T1000 (cell line): ENCODE measurements around the gene GOSR2.
"Not testable (repeated sequence)": the region's sequence is repeated elsewhere in the genome, so short reads cannot be mapped to it uniquely, and the experiment has no call there.

Source experiments
- DNase-seq: peaks from one replicate; lab custom pipeline; 2025; ENCODE audit warnings: mixed read lengths; lab: John Stamatoyannopoulos, UW

GOSR2 gene

DNA sequence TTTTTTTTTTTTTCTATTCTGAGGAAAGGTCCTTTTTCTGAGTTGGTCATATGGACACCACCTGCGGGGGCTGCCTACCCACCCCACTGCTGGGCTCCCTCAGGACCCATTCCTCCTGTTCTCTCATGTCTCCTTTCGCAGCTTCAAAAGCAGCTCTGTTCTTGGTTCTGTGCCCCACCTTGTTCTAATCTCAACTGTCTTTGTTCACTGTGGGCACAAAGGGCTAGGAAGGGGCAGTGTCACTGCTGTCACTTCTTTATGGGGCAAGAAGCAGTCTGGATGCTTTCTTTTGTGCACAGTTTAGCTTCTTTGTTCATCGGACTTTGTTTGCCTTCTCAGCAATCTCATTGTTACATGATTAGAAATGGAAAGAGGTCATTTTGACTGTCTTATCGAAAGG lies 7.1 kb downstream of the GOSR2 start:
- no peak for DNase-seq

DNA sequence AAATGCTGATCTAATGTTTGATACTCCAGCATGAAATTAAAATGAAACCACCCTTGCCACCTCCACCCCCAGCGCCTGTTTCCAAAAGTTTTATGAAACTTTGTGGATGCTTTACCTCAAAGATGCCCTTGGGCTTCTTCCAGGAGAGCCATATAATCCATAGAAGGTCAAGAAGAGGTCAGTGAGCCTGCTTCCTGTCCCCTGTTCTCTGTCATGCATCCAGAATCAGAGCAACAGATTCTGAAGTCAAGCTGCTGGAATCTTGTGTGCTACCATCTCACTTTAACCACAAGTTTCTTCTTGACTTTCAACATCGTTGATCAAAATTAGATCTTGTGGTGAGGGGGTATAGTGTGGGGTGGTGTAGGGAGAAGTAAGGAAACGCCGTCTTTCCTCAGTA lies 8.6 kb downstream of the GOSR2 start:
- DNase-seq, result no peak

DNA sequence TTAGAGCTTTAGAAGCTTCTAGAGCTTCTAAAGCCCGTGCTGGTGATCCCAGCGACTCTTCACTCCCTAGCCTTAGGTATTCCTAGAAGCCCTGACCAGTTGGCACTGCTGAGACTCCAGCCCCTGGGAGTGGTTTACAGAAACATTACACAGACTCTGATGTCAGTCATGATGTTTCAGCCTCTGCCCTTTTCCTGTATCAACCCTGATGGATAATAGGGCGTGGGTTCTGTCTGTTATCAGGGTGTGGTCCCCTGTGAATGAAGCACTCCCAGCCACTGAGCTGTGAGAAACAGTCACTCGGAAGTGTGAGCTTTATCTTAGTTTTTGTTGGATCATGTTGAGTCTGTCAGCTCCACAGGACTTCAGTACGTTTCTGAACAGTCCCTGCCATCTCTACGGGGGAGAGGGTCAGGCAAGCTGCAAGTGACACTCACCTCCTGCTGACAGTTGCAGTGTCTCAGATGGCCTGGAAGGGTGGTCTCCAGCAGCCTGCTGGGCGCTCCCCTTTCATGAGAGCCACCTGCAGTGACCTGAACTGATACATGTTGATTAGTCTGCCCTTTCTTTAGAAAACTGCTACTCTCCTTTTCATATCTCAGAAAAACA lies 12.8 kb downstream of the GOSR2 start:
- no peak for DNase-seq

- peak; percentile 42 for DNase-seq
These were observed 17.9 kb downstream of the GOSR2 start for GRCh38 chr17:46940692-46941404.

DNA sequence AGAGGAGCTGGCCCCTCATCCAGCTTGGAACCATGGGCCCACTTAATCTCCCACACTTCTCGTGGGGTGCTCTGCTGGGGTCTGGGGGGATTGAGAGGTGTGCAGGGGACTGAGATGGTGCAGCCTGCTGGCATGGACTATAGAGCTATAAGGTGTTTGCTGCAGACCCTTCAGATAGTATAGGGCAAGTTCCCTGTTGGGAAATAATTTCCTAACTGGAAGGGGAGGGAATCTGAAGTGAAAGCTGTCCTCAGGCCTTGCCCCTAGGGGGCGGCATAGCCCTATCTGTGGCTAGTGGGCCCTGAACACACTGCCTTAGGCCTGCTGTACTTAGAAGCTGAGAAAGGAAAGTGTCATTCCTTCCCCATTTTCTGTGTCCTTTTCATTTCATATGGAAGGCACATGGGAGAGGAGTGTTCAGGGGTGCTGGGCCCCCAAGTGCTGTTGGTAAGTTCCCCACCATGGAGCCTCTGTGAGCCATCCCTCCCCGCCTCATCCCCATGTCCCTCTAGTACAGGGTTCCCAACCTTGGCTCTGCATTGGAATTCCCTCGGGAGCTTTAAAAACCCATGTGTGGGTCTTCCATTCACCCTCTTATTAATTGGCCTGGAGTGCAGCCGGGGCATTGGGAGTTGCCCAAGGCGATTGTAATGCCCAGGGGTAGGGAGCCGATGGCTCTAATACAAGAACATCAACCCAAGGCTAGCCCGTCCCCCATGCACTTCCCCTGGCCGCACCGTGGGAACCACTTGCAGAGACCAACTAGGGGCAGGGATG lies 19.7 kb downstream of the GOSR2 start:
- DNase-seq, result no peak

GRCh38 chr17:46943218-46943500 lies 20.2 kb downstream of the GOSR2 start:
- no peak for DNase-seq

GRCh38 chr17:46943501-46944393 lies 20.8 kb downstream of the GOSR2 start:
- DNase-seq, result no peak

- no peak for DNase-seq
These were observed 22.0 kb downstream of the GOSR2 start for GRCh38 chr17:46944931-46945330.

- no peak for DNase-seq
These were observed 24.3 kb downstream of the GOSR2 start for GRCh38 chr17:46947216-46947615.

- DNase-seq, result no peak
These were observed 25.6 kb downstream of the GOSR2 start for GRCh38 chr17:46948544-46948943.

- DNase-seq, result no peak
These were observed 26.6 kb downstream of the GOSR2 start for GRCh38 chr17:46949291-46950174.

- DNase-seq, result no peak
These were observed 27.5 kb downstream of the GOSR2 start for GRCh38 chr17:46950342-46950996.

- DNase-seq, result no peak
These were observed 28.1 kb downstream of the GOSR2 start for GRCh38 chr17:46950997-46951621.

- no peak for DNase-seq
These were observed 28.7 kb downstream of the GOSR2 start for GRCh38 chr17:46951706-46952105.

- DNase-seq, result no peak
These were observed 29.2 kb downstream of the GOSR2 start for GRCh38 chr17:46952115-46952514.

DNA sequence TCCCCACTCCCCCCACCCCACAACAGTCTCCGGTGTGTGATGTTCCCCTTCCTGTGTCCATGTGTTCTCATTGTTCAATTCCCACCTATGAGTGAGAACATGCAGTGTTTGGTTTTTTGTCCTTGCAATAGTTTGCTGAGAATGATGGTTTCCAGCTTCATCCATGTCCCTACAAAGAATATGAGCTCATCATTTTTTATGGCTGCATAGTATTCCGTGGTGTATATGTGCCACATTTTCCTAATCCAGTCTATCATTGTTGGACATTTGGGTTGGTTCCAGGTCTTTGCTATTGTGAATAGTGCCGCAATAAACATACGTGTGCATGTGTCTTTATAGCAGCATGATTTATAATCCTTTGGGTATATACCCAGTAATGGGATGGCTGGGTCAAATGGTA lies 30.2 kb downstream of the GOSR2 start:
- not testable (repeated sequence) for DNase-seq

- no peak for DNase-seq
These were observed 35.2 kb downstream of the GOSR2 start for GRCh38 chr17:46958041-46958591.

- no peak for DNase-seq
These were observed 37.2 kb downstream of the GOSR2 start for GRCh38 chr17:46960152-46960551.

DNA sequence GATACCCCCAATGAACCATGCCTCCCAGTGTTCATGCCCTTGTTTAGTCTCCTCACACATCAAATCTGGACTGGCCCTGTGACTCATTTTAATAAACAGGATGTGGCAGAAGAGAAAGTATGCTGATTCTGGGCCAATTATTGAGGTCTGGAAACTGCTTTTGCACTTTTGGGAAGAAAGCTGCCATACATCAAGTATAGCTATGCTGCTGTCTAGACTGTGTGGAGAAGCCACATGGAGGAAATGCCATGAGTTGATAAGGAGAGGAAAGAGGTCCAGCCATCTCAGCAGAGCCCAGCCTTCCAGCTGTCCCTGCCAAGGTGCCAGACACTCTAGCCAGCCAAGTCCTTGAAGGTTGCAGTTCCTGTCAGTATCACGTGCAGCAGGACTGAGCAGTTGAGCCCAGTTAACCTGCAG lies 39.4 kb downstream of the GOSR2 start:
- no peak for DNase-seq

DNA sequence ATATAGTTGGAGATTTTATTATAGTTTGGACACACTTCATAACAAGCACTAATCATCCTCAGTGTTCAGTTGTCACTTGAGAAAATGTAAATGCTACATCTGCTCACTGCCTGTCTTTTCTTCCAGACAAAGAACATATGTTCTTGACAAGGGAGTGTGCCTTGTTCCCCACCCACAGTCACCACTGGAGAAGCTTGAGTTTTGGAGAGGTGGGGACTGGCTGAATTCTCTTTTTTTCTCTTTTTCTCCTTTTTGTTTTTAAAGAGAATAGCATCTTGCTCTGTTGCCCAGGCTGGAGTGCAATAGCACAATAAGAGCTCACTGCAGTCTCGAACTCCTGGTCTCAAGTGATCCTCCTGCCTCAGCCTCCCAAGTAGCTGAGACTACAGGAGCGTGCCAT lies 40.6 kb downstream of the GOSR2 start:
- no peak for DNase-seq
